Measurements from ENCODE around the gene NDUFA5.

The NDUFA5 gene

DNA sequence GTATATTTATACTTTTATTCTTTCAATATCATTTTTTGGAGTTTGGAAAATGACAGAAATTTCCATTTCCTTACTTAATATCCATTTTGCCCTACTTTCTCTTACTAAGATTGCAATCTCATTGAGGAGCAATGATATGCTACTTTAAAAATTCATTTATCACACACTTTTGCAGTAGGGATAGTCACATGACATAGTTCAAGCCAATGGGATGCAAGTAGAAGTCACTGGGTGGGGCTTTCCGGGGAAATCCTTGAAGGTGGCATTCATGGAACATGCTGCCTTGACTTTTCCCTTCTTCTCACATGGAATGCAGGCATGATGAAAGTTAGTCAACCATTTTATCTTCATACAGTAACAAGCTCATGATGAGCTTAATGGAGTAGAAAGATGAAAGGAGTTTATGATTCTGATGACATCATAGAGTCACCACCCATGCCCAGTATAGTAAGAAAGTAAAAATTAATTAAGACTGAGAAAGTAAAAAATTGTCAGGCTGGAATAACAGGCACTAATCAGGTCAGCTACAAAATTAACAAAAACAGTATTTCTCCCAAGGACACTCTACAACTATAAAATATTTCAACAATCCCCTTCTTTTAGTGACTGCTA is 56.6 kb downstream of the NDUFA5 start:
- no peak for DNase-seq

DNA sequence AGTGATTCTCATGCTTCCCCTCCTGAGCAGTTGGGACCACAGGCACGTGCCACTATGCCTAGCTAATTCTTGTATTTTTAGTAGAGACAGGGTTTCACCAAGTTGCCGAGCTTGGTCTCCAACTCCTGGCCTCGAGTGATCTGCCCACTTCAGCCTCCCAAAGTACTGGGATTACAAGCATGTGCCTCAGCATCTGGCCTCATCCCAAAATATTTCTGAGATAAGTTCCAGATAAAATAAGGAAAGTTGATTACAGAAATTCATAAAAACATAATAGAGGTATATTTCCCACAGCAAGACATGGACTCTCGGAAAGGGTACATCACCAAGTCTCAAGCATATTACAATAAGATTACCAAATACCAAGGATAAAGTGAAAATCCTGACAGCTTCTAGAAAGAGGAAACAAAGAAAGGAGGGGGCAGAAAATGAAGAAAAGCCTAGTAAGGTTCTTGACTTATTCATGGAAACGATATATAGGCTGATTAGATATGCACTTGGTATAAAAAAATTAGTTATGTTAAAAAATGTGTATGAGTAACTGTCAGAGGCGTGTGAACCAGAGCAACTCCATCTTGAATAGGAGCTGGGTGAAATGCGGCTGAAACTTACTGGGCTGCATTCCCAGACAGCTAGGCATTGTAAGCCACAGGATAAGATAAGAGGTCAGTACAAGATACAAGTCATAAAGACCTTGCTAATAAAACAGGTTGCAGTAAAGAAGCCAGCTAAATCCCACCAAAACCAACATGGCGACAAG is 58.2 kb downstream of the NDUFA5 start:
- DNase-seq = no peak

DNA sequence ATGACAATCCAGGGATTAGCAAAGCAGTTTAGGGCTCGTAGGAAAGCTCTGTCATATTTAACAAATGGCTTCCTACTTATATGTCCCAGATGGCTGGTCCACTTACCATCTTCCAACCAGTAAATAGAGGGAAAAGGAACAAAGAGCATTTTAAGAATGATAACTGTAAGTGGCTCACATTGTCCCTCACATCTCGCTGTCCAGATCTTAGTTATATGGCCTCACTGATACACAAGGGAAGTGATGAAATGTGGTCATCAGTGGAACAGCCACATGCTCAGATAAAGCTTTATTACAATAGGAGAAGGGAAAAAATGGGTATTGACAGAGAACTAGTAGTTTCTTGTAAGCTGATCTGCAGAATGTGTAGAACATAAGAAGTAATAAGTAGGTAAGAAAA is 59.0 kb downstream of the NDUFA5 start:
- no peak for DNase-seq

DNA sequence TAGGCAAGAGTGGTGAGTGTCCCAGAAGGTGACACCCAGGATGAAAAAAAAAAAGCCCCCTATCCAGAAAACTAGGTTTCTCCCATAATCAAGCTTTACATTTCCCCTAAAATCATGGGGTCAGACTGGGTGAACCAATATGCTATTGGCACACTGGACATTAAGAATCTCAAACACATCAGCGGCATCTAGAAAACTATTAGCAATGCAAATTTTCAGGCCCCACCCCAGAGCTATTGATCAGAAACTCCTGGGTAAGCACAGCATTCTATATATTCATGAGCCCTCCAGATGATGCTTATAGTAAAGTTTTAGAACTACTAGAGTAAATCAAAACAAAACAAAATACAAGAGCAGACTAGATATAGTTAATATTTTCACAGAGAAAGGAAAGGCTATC is 59.6 kb downstream of the NDUFA5 start:
- DNase-seq = no peak

DNA sequence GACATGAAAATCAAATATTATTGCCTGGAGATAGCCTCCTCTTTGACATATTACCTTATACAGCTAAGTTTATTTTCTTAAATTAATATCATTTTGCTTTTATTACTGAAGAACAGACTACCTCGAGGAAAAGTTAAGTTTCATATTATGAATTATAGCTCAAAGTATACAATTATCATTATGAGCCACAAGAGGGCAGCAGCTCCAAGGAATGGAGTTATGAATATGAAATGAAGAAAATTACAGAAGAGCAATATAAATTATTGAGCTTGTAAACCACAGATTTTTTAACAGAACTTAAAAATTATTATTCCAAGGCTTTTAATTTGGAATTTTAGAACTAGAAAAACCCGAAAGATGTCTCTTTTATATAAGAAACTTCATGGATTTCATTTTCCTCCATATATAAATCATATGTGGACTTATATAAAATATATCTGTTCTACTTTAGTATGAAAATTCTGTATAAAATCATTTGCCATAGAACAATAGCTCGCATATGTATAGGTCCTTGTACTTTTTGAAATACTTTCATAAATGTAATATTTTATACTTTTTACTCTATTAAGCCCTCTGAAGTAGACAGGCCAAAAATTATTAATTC is 63.3 kb downstream of the NDUFA5 start:
- DNase-seq = peak; percentile 32

DNA sequence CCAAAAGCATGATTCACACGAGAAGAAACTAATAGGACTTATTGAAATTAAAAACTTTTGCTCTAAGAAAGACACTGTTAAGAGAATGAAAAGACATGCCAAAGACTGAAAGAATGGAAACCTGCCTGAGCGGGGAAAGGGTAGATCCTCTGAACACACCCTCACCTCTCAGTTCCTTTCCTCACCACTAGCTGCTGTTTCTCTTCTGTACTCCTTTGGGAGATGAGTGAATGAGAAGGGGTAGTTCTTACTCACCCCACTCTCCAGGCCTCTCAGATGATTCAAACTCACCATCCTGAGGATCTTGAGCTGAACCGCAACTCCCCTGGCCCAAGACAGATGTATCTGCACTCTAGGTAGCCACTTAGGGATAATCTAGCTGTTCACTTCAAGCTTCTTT is 65.1 kb downstream of the NDUFA5 start:
- DNase-seq = no peak

Measured in HCEC 1CT (cell line).